HG02973 (cell line): ENCODE results near the gene MYO10.
A peak's percentile ranks its signal among the peaks of the same experiment; 100 is the strongest.

Experiments
- ATAC-seq: cut with Tn5 transposase; IDR thresholded peaks from one replicate; pipeline ENCODE4 v1.9.1; 2021; ENCODE audit warnings: moderate library complexity; ENCODE audit not compliant: unreplicated experiment

MYO10 gene

DNA sequence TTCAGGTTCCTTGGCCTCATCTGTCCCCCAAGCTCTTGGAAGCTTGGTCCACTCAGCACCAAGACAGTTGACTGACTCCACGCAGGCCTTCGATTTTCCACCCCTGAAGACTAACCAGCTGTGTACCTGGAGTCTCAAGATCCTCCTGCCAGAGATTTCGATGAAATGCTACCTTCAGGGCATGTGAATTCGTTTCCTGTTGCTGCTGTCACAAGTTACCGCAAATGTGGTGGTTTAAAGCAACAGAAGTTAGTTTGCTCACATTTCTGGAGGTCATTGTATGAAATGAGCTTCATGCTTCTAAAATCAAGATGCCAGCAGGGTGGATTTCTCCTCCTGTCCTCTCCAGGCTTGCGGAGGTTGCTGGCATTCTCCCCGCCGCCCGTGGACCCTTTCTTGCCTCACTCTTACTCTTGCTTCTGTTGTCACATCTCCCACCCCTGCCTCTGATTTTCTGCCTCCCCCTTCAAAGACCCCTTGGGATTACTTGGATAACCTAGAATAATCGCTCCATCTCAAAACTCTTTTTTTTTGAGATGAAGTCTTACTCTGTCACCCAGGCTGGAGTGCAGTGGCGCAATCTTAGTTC lies 291.7 kb downstream of the MYO10 start:
- ATAC-seq: no peak

- no peak for ATAC-seq
These were observed 293.2 kb downstream of the MYO10 start for GRCh38 chr5:16642867-16643266.

DNA sequence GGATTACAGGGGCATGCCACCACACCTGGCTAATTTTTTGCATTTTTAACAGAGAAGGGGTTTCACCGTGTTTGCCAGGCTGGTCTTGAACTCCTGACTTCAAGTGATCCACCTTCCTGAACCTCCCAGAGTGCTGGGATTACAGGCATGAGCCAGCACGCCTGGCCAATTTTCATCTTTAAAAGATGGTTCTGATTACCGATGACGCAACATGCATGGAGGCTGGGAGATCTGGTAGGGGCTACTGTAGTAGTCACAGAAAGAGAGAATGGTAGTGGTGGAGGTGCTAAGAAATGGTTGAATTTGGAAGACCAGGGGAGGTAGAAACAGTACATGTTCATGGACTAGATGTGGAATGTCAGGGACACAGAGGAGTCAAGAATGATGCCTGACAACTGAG lies 296.9 kb downstream of the MYO10 start:
- ATAC-seq: no peak

DNA sequence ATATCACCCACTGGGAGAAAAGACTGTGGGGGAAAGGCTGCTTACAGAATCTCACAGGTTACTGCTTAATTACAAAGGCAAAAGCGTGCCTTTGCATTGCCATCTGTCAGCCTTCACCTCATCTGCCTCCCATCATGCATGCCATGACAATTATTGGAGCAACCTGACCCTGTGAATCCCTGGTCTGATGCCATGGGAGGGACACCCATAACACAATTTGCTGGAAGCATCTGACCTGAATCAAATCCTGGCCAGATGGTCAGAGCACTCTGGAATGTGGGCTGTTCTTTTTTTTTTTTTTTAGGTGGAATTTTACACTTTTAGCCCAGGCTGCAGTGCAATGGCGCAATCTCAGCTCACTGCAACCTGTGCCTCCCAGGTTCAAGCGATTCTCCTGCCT lies 307.7 kb downstream of the MYO10 start:
- ATAC-seq: no peak

- peak; percentile 76 for ATAC-seq
These were observed 309.3 kb downstream of the MYO10 start for GRCh38 chr5:16626696-16627264.

DNA sequence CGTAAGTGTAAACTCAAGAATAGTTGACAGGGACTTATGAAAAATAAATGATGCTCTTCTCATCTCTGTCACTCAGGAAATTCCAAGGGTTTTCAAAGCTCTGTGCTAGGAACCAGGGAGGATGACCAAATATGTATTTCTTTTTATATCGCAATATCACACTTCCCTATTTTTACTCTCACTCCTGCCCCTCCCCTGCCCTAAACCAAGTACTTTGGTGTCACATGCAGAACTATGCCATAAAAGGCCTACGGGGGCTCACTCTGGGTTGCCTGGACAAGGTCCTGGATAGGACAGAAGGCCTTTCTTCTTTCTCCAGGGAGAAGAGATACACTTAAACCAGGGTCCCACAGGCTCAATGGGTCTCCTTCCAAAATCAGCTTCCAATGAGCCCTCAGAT lies 311.0 kb downstream of the MYO10 start:
- no peak for ATAC-seq

DNA sequence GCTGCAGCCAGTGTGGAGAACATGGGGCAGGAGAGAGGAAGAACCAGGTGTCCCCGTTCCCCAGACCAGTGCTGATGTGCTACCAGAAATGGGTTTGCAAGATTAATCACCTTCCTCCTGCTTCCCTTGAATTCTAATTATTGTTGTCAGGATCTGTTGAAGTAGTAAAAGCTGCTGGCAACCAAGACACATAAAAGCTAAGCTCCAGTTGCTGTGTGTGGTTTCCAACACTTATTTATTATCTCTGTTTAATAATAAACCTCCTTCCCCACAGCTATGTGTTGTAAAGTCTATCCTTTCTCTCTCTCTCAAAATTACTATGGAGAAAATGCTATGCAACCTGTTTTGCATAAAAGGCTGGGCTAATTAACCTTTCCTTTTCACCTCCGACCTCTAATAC lies 317.0 kb downstream of the MYO10 start:
- ATAC-seq: no peak

GRCh38 chr5:16618138-16618897 lies 317.8 kb downstream of the MYO10 start:
- ATAC-seq: no peak

- no peak for ATAC-seq
These were observed 318.7 kb downstream of the MYO10 start for GRCh38 chr5:16617274-16617968.

DNA sequence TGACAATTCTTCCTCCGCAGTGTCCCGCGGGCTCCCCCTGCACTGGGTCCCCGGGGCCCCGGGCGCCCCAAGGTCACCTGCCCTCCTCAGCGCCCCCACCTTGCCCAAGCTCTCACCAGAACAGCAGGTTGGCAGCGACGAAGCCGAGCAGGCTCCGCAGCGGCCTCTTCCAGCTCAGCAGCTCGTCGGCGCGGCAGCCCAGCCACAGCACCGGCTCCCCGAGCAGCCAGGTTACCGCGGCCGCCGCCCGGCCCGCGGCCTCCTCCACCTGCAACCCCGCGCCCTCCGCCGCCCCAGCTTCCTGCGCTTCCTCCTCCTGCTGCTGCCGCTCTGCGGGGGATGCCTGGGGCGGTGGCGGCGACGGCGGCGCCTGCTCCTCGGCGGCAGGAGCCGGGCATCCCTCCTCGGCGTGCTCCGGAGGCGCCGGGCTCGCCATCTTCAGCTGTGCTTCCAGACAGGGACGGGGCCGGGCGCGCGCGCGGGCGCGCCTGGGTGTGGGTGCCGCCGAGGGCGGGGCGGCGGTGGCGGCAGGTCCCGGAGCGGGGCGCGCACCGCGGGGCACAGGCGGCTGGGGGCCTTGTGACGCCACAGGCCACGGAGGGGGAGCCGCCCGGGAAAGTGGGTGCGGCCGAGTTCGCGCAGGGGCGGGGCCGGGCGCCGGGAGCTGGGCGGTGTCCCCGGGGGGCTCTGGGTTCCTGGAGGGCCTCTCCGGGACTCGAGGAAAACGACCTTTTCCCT lies 319.4 kb downstream of the MYO10 start, which contains the start of gene RETREG1:
Gene RETREG1, minus strand, starts transcription at position 462 of the 738 bp plus-strand sequence. Its CDS starts 26 bp downstream, at position 436.
- ATAC-seq: peak; percentile 61

DNA sequence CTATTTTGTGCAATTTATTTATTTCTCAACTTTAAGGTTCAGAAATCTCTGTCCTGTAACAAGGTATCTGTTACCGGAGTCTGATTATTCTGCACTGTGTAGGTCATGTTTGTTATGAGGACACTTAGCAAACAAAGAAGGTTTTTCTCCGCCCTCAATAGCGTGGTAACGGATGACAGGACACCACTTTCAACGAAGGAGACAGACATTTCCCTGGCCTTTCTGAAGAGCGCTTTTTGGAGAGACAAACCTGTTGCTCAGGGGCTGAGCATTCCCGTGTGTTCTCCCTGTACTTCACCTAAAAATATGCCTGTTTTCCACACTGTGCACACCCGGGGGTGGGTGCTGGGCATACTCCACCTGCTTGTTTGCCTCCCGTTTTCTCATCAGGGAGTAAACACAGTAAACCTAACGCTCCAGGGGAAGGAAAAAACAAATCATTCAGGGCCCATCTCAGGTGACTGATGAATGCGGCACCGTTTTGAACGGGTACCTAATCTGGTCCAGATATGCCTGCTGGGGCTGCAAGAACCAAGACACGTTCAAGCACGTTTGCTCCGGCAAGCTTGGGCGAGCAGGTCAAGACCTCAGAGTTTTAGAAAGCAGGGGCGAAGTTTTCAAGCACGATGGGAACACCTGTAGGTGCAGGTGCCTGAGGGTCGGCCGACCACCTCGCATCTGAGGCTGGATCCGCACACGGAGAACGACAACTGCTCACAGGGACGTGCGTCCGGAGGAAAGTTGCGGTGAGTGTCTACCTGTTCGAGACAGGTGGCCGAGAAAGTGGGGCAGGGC lies 320.1 kb downstream of the MYO10 start:
- peak; percentile 3 for ATAC-seq

GRCh38 chr5:16612007-16612406 lies 324.1 kb downstream of the MYO10 start:
- no peak for ATAC-seq
